ENCODE data around the gene C9. TPM values are rescaled to one million over a fixed set of nuclear protein-coding genes. Genes with fewer than 3 reads are reported as not detected.

The C9 gene
- total RNA-seq, 5 donors from 2014 or later (not counting 1 experiment from before 2014, with no cell fraction given), result 0.41 to 0.59 (median 0.44) TPM; not detected in 2

GRCh38 chr5:39395521-39395920, 31.2 kb upstream of the C9 start:
- no peak overlapping the region for H3K4me3 Mint-ChIP-seq

GRCh38 chr5:39394946-39395345, 30.7 kb upstream of the C9 start:
- ChIA-PET CTCF (interaction anchor here in 1 of 2 donors (0.7 kb wide), 1 partner anchor 19 kb away, joined by 4 read pairs; no protein-coding TSS in a partner anchor), POLR2A (no interaction called here)
- Mint-ChIP-seq H3K4me1 (peaks cover 4 to 6% (median 6%) of the 10 kb centered on the region in 3 donors), H3K27ac (no peak overlapping the region), H3K9me3 (no peaks in the 10 kb centered on the region), H3K4me3 (no peak overlapping the region), H3K36me3 (no peaks in the 10 kb centered on the region), H3K27me3 (no peaks in the 10 kb centered on the region)
- no peaks in the 10 kb centered on the region for H3K27me3 ChIP-seq (replicated peaks in 1 of 2; ENCODE audit: control insufficient read depth in 2 of 2, extremely low read depth in 1 of 2, insufficient read depth in 2 of 2, low read length in 1 of 2)
- no peaks in the 10 kb centered on the region for H3K9me3 ChIP-seq
- ATAC-seq (replicated peaks in 1 of 4) (no peak), DNase-seq (no peak)
- 20% methylated on average over 1 of the region's 3 CpGs for WGBS (ENCODE audit: insufficient coverage)
- no peaks in the 10 kb centered on the region for H3K36me3 ChIP-seq (ENCODE audit: control insufficient read depth in 2 of 2, extremely low read depth in 1 of 2, insufficient read depth in 1 of 2, low read length in 1 of 2)
- no peak overlapping the region for H3K4me3 ChIP-seq (ENCODE audit: control insufficient read depth in 1 of 2, extremely low read depth in 1 of 2, low read length in 1 of 2)
- H3K27ac ChIP-seq (ENCODE audit: low read length), result no peak overlapping the region
- H3K4me1 ChIP-seq (ENCODE audit: control insufficient read depth in 1 of 2, extremely low read depth in 1 of 2, insufficient read depth in 2 of 2, low read length in 2 of 2), result peaks cover 0 to 3% of the 10 kb centered on the region in 2 experiments

More at GRCh38 chr5:39395521-39395920, 31.2 kb upstream of the C9 start:
- no peaks in the 10 kb centered on the region for H3K27me3 Mint-ChIP-seq
- ChIA-PET CTCF (interaction anchor here in 1 of 2 donors (0.7 kb wide), 1 partner anchor 20 kb away, joined by 4 read pairs; no protein-coding TSS in a partner anchor), POLR2A (no interaction called here)
- Histone ChIP-seq H3K27ac (ENCODE audit: low read length) (no peak overlapping the region), H3K27me3 (replicated peaks in 1 of 2; ENCODE audit: control insufficient read depth in 2 of 2, extremely low read depth in 1 of 2, insufficient read depth in 2 of 2, low read length in 1 of 2) (no peaks in the 10 kb centered on the region), H3K4me1 (ENCODE audit: control insufficient read depth in 1 of 2, extremely low read depth in 1 of 2, insufficient read depth in 2 of 2, low read length in 2 of 2) (peaks cover 0 to 3% of the 10 kb centered on the region in 2 experiments), H3K9me3 (no peaks in the 10 kb centered on the region), H3K36me3 (ENCODE audit: control insufficient read depth in 2 of 2, extremely low read depth in 1 of 2, insufficient read depth in 1 of 2, low read length in 1 of 2) (no peaks in the 10 kb centered on the region), H3K4me3 (ENCODE audit: control insufficient read depth in 1 of 2, extremely low read depth in 1 of 2, low read length in 1 of 2) (no peak overlapping the region)
- no peak for ATAC-seq (replicated peaks in 1 of 4)
- H3K4me1 Mint-ChIP-seq, result peaks cover 4 to 6% (median 6%) of the 10 kb centered on the region in 3 donors
- H3K9me3 Mint-ChIP-seq, result no peaks in the 10 kb centered on the region
- H3K27ac Mint-ChIP-seq, result no peak overlapping the region
- no peak for DNase-seq
- H3K36me3 Mint-ChIP-seq, result no peaks in the 10 kb centered on the region

- CTCF ChIA-PET, result interaction anchor here in 1 of 2 donors (1.1 kb wide), 1 partner anchor 34 kb away, joined by 3 read pairs; the partner anchor contains the start of gene DAB2
These were observed 26.6 kb upstream of the C9 start for GRCh38 chr5:39390945-39391344.

GRCh38 chr5:39387293-39387692, 23.0 kb upstream of the C9 start:
- no peaks in the 10 kb centered on the region for H3K36me3 Mint-ChIP-seq
- Histone ChIP-seq H3K27ac (ENCODE audit: low read length) (no peak overlapping the region), H3K9me3 (no peaks in the 10 kb centered on the region), H3K36me3 (ENCODE audit: control insufficient read depth in 2 of 2, extremely low read depth in 1 of 2, insufficient read depth in 1 of 2, low read length in 1 of 2) (no peaks in the 10 kb centered on the region), H3K27me3 (replicated peaks in 1 of 2; ENCODE audit: control insufficient read depth in 2 of 2, extremely low read depth in 1 of 2, insufficient read depth in 2 of 2, low read length in 1 of 2) (no peaks in the 10 kb centered on the region), H3K4me3 (ENCODE audit: control insufficient read depth in 1 of 2, extremely low read depth in 1 of 2, low read length in 1 of 2) (no peak overlapping the region), H3K4me1 (ENCODE audit: control insufficient read depth in 1 of 2, extremely low read depth in 1 of 2, insufficient read depth in 2 of 2, low read length in 2 of 2) (no peaks in the 10 kb centered on the region)
- H3K9me3 Mint-ChIP-seq, result no peaks in the 10 kb centered on the region
- H3K27ac Mint-ChIP-seq, result no peak overlapping the region
- no peak overlapping the region for H3K4me3 Mint-ChIP-seq
- ChIA-PET POLR2A (no interaction called here), CTCF (no interaction called here)
- DNase-seq (no peak), ATAC-seq (replicated peaks in 1 of 4) (no peak)
- no peaks in the 10 kb centered on the region for H3K4me1 Mint-ChIP-seq
- WGBS (ENCODE audit: insufficient coverage), result no CpG with 5 or more reads among the region's 2 CpGs
- H3K27me3 Mint-ChIP-seq, result peaks cover 0 to 2% of the 10 kb centered on the region in 2 donors

More at GRCh38 chr5:39390945-39391344, 26.6 kb upstream of the C9 start:
- H3K36me3 ChIP-seq (ENCODE audit: control insufficient read depth in 2 of 2, extremely low read depth in 1 of 2, insufficient read depth in 1 of 2, low read length in 1 of 2), result no peaks in the 10 kb centered on the region
- 100% methylated on average over 1 of the region's 3 CpGs for WGBS (ENCODE audit: insufficient coverage)
- no peaks in the 10 kb centered on the region for H3K9me3 Mint-ChIP-seq
- no peak overlapping the region for H3K27ac Mint-ChIP-seq
- no peak for ATAC-seq (replicated peaks in 1 of 4)
- H3K27me3 ChIP-seq (replicated peaks in 1 of 2; ENCODE audit: control insufficient read depth in 2 of 2, extremely low read depth in 1 of 2, insufficient read depth in 2 of 2, low read length in 1 of 2), result no peaks in the 10 kb centered on the region
- no peaks in the 10 kb centered on the region for H3K9me3 ChIP-seq
- POLR2A ChIA-PET, result no interaction called here
- no peak overlapping the region for H3K4me3 Mint-ChIP-seq
- H3K4me3 ChIP-seq (ENCODE audit: control insufficient read depth in 1 of 2, extremely low read depth in 1 of 2, low read length in 1 of 2), result no peak overlapping the region
- no peaks in the 10 kb centered on the region for H3K27me3 Mint-ChIP-seq
- no peak overlapping the region for H3K27ac ChIP-seq (ENCODE audit: low read length)
- H3K4me1 ChIP-seq (ENCODE audit: control insufficient read depth in 1 of 2, extremely low read depth in 1 of 2, insufficient read depth in 2 of 2, low read length in 2 of 2), result no peaks in the 10 kb centered on the region
- no peak for DNase-seq
- no peaks in the 10 kb centered on the region for H3K36me3 Mint-ChIP-seq
- no peaks in the 10 kb centered on the region for H3K4me1 Mint-ChIP-seq

- Histone ChIP-seq H3K27ac (ENCODE audit: low read length) (no peak overlapping the region), H3K9me3 (no peaks in the 10 kb centered on the region), H3K27me3 (replicated peaks in 1 of 2; ENCODE audit: control insufficient read depth in 2 of 2, extremely low read depth in 1 of 2, insufficient read depth in 2 of 2, low read length in 1 of 2) (peaks cover 0 to 2% of the 10 kb centered on the region in 2 experiments), H3K4me3 (ENCODE audit: control insufficient read depth in 1 of 2, extremely low read depth in 1 of 2, low read length in 1 of 2) (no peak overlapping the region), H3K4me1 (ENCODE audit: control insufficient read depth in 1 of 2, extremely low read depth in 1 of 2, insufficient read depth in 2 of 2, low read length in 2 of 2) (no peaks in the 10 kb centered on the region), H3K36me3 (ENCODE audit: control insufficient read depth in 2 of 2, extremely low read depth in 1 of 2, insufficient read depth in 1 of 2, low read length in 1 of 2) (peaks cover 0 to 4% of the 10 kb centered on the region in 2 donors)
- no peaks in the 10 kb centered on the region for H3K4me1 Mint-ChIP-seq
- WGBS (ENCODE audit: insufficient coverage), result no CpG with 5 or more reads among the region's 1 CpG
- ChIA-PET POLR2A (no interaction called here), CTCF (interaction anchor here in 1 of 2 donors (1.1 kb wide), 1 partner anchor 8 kb away, joined by 4 read pairs; no protein-coding TSS in a partner anchor)
- peaks cover 0 to 4% of the 10 kb centered on the region in 2 donors for H3K27me3 Mint-ChIP-seq
- H3K4me3 Mint-ChIP-seq, result no peak overlapping the region
- no peak overlapping the region for H3K27ac Mint-ChIP-seq
- no peak for ATAC-seq (replicated peaks in 1 of 4)
- H3K36me3 Mint-ChIP-seq, result no peaks in the 10 kb centered on the region
- H3K9me3 Mint-ChIP-seq, result no peaks in the 10 kb centered on the region
- no peak for DNase-seq
These were observed 20.0 kb upstream of the C9 start for GRCh38 chr5:39384271-39384670.

- CTCF ChIA-PET, result interaction anchor here in 1 of 2 donors (0.6 to 1.2 kb wide), 2 partner anchors 8 to 387 kb away, joined by 3 to 7 read pairs; no protein-coding TSS in a partner anchor
- no peaks in the 10 kb centered on the region for H3K9me3 Mint-ChIP-seq
- H3K4me3 Mint-ChIP-seq, result no peak overlapping the region
- no peak overlapping the region for H3K27ac Mint-ChIP-seq
- DNase-seq (no peak), ATAC-seq (replicated peaks in 1 of 4) (no peak)
- Histone ChIP-seq H3K9me3 (no peaks in the 10 kb centered on the region), H3K27me3 (replicated peaks in 1 of 2; ENCODE audit: control insufficient read depth in 2 of 2, extremely low read depth in 1 of 2, insufficient read depth in 2 of 2, low read length in 1 of 2) (peaks cover 0 to 5% of the 10 kb centered on the region in 2 experiments), H3K4me1 (ENCODE audit: control insufficient read depth in 1 of 2, extremely low read depth in 1 of 2, insufficient read depth in 2 of 2, low read length in 2 of 2) (no peaks in the 10 kb centered on the region), H3K27ac (ENCODE audit: low read length) (no peak overlapping the region), H3K36me3 (ENCODE audit: control insufficient read depth in 2 of 2, extremely low read depth in 1 of 2, insufficient read depth in 1 of 2, low read length in 1 of 2) (peaks cover 0 to 4% of the 10 kb centered on the region in 2 donors), H3K4me3 (ENCODE audit: control insufficient read depth in 1 of 2, extremely low read depth in 1 of 2, low read length in 1 of 2) (no peak overlapping the region)
- POLR2A ChIA-PET, result no interaction called here
- H3K36me3 Mint-ChIP-seq, result no peaks in the 10 kb centered on the region
- no peaks in the 10 kb centered on the region for H3K4me1 Mint-ChIP-seq
- no CpG with 5 or more reads among the region's 3 CpGs for WGBS (ENCODE audit: insufficient coverage)
- peaks cover 4 to 6% of the 10 kb centered on the region in 2 donors for H3K27me3 Mint-ChIP-seq
These were observed 17.1 kb upstream of the C9 start for GRCh38 chr5:39381376-39381775.
